RKO (cell line): ENCODE data around the gene LPGAT1.
"Not testable (repeated sequence)": the region's sequence is repeated elsewhere in the genome, so short reads cannot be mapped to it uniquely, and the experiment has no call there.

Experiments used
- DNase-seq: peaks from one replicate; pipeline ENCODE4 v3.0.0-alpha.2; 2016; ENCODE audit warnings: low spot score

LPGAT1 gene

GRCh38 chr1:211704543-211704942, 126.0 kb downstream of the LPGAT1 start:
- no peak for DNase-seq

GRCh38 chr1:211703812-211704537, 126.6 kb downstream of the LPGAT1 start:
- no peak for DNase-seq

GRCh38 chr1:211701733-211702132, 128.8 kb downstream of the LPGAT1 start:
- DNase-seq: no peak

GRCh38 chr1:211699059-211699458, 131.5 kb downstream of the LPGAT1 start:
- no peak for DNase-seq

GRCh38 chr1:211698161-211699026, 132.2 kb downstream of the LPGAT1 start:
- no peak for DNase-seq

- DNase-seq: no peak
These were observed 133.2 kb downstream of the LPGAT1 start for GRCh38 chr1:211697356-211697755.

- no peak for DNase-seq
These were observed 135.3 kb downstream of the LPGAT1 start for GRCh38 chr1:211695135-211695816.

GRCh38 chr1:211693911-211694310, 136.7 kb downstream of the LPGAT1 start:
- DNase-seq: not testable (repeated sequence)
